HG02973 (cell line): ENCODE measurements around the gene PACSIN2.
"Not testable (repeated sequence)": the region's sequence is repeated elsewhere in the genome, so short reads cannot be mapped to it uniquely, and the experiment has no call there.

Experiments used
- ATAC-seq: cut with Tn5 transposase; IDR thresholded peaks from one replicate; pipeline ENCODE4 v1.9.1; 2021; ENCODE audit warnings: moderate library complexity; ENCODE audit not compliant: unreplicated experiment

The PACSIN2 gene

DNA sequence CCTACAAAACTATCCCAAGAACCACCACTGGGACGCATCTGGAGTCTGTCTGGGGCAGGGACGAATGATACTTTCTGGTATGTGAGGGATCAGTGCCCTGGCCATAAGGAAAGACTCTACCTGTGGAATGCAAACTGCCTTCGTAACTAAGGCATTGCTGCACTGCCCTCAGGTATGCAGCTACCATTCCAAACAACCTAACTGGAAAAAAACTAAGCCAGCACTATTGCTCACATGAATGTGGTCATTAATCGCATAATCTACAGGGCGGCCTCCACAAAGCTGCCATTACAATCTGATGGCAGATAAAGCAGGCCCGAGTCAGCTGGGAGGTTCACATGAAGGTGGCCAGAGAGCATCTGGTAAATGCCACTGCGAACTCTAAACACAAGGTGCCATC lies 3.9 kb downstream of the PACSIN2 start:
- no peak for ATAC-seq

DNA sequence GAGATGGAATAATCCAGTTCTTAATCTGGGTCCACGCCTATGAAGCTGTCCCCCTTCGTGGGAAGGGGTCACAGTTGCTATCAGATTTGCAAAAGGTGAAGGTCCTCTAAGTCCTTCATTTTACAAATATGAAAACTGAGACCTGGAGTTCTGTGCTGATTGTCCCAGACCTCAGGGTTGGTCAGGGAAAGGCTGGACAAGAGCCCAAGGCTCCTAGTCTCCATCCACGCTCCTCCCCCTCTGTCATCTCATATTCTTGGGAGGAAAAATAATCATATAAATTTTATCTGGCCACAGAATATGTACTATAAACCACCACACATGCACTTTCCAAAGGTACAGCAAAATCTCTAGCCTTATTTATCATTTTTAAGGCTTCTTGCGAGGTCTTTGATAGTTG lies 5.5 kb downstream of the PACSIN2 start:
- no peak for ATAC-seq

DNA sequence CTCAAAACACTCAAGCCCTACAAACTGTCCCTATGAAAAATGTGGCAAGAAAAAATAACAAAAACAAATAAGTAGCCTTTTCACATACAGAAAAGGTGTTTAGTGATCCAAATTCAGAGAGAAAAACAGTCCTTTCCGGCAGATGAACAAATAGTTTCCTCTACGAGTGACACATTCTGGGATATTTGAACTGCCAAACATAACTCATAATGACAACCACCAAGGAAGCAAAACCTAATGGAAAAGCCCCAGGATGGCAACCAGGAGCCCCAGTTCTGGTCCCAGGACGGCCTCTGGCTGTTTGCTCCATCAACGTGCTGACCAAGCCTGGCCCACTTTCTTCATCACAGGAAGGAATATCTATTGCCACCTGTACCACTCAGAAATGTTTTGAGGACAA lies 6.0 kb downstream of the PACSIN2 start:
- no peak for ATAC-seq

GRCh38 chr22:43008509-43008908 lies 6.4 kb downstream of the PACSIN2 start:
- no peak for ATAC-seq

- ATAC-seq = no peak
These were observed 7.3 kb downstream of the PACSIN2 start for GRCh38 chr22:43007519-43008102.

GRCh38 chr22:43006753-43007152 lies 8.2 kb downstream of the PACSIN2 start:
- no peak for ATAC-seq

GRCh38 chr22:43006016-43006505 lies 8.9 kb downstream of the PACSIN2 start:
- no peak for ATAC-seq

DNA sequence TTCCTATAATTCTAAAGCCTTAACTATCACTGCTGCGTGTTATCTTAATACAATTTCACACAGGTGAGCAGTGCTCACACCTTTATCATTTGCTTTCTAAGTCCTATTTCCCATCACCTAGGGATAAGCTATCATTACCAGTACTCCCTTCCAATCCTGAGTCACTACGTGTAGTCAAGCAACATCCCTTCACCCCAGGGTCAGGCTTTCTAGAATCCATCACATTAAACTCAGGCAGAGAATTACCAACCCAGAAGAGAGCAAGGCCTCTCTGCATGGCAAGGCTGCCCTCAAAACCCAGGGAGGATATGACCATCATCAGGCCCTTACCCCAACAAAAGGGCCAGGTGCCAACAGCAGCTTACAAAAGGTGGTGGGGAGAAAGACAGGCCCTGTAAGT lies 9.8 kb downstream of the PACSIN2 start:
- ATAC-seq = no peak

GRCh38 chr22:43004362-43005035 lies 10.4 kb downstream of the PACSIN2 start:
- no peak for ATAC-seq

DNA sequence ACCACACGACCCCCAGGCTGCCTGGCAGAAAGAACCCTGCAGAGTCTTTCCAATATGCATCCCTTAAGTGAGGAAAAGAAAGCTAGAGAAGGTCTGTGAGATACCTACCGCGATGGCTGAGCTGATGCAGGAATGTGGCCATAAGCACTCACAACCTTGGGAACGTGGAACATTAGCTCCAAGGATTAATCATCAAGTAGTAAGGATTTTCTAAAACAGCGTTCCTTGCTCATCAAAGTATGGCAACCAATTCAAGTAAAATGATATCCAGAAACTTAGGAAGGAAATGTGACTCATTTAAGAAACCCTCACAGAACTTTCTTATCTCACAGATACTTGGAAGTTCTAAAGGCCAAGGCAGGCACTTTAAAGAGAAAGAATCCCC lies 12.8 kb downstream of the PACSIN2 start:
- no peak for ATAC-seq

- ATAC-seq = no peak
These were observed 13.4 kb downstream of the PACSIN2 start for GRCh38 chr22:43001271-43002201.

- no peak for ATAC-seq
These were observed 14.3 kb downstream of the PACSIN2 start for GRCh38 chr22:43000441-43001175.

DNA sequence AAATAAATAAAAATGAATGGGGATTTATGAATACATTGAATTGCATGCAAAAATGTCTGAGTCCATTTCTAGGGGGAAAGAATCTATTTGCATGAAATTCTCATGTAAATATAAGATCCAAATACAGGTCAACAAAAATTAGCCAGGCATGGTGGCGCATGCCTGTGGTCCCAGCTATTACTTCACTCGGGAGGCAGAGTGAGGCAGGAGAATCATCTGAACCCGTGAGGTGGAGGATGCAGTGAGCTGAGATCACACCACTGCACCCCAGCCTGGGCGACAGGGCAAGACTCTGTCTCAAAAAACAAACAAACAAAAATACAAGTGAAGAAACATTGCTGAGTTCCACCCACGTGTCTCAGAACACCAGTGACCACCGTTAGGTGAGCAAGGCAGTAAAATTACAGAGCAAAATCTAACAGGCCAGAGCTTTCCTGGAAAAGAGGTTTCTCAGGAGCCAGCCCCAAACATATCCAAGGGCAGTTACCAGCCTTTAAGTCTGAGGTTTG lies 17.3 kb downstream of the PACSIN2 start:
- ATAC-seq = no peak

- no peak for ATAC-seq
These were observed 18.1 kb downstream of the PACSIN2 start for GRCh38 chr22:42996646-42997365.

DNA sequence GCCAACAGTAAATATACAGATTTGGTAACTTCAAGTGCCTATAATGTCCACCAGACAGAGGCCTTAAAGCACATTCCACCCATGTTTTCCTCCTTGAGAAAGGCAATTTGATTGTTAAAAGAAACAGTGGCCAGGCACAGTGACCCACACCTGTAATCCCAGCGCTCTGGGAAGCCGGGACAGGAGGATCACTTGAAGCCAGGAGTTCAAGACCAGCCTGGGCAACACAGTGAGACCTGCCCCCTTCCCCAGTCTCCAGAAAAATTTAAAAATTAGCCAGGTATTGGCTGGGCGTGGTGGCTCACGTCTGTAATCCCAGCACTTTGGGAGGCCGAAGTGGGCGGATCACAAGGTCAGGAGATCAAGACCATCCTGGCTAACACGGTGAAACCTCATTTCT lies 19.3 kb downstream of the PACSIN2 start:
- not testable (repeated sequence) for ATAC-seq

DNA sequence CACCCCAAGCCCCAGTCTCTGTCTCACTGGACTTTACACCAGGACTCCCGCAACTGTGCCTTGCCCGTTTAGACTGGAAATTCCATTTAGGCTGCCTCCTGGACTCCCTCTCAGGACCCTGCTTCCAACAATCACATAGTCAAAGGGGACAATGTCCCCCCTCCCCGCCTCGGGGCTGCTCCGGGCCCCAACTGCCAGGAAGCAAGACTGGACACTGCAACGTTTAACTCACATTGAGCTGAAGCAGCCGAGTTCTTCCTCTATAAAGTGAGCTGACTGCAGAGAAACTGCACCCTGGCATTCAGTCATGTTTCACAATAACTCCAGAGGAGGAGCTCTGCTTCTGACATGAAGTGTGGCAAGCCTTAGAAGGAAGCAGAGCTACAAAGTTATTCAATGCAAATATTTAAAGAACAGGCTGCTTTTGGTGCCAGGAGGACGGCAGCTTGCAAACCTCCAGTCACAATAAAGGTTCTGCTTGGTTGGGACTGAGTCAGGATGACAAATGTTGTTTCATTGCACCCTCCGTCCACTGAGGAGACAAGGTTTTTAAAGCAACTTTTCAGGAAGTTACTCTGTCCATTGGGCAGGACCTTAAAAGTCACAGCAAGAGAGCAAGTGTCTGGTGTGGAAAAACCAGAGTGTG lies 19.9 kb downstream of the PACSIN2 start:
- no peak for ATAC-seq

GRCh38 chr22:42994276-42994916 lies 20.6 kb downstream of the PACSIN2 start:
- ATAC-seq = no peak

DNA sequence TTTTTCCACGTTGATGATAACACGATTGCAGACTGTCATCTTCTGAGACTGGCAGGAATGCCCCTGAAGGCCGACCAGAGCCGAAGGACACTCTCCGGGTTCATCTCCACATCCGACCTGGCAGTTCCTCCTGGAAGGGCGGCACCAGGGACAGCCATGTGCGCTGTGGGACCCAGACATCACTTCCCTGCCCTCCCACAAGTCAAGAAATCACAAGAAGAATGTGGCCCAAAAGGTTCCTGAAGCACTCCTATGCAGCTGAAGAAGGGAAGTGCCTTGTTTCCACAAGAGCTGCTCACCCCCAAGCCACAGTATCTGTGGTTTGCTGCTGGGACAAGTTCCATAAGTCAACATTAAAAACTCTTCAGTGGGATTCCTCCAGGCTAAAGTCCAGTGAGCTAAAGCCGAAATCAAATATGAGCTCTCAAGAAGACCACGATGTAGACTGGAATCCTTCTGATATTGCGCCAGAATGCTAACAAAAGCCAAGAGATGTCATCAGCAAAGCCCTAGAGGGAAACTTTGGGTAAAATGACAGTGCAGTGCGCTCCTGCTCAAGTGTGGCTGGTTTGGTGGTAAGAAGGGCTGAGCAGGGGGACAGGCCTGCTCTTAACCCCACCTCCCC lies 21.2 kb downstream of the PACSIN2 start:
- no peak for ATAC-seq
